22Rv1 (cell line): ENCODE data around the gene SEPTIN3.

Experiments
- CTCF ChIP-seq: fragments of 450-650 bp; IDR thresholded peaks from 2 replicates; pipeline ENCODE4 v1.5.1; 2017; ENCODE audit warnings: mild to moderate bottlenecking
- ZFX ChIP-seq: fragments of 450-650 bp; IDR thresholded peaks from 2 replicates; pipeline ENCODE4 v1.6.1; 2017; ENCODE audit warnings: antibody characterized with exemption, borderline replicate concordance

- no peak for TF ChIP-seq CTCF
- TF ChIP-seq ZFX = no peak
These were observed 16.5 kb upstream of the SEPTIN3 start for GRCh38 chr22:41952713-41953112.
